Glomerular visceral epithelial cell (primary cell): ENCODE results near the gene DNAJC30.

ENCODE experiments used
- DNase-seq: peaks from one replicate; pipeline ENCODE4 v3.0.0-alpha.2; 2016; ENCODE audit errors: extremely low spot score

The DNAJC30 gene

GRCh38 chr7:73647725-73648592 lies 35.3 kb downstream of the DNAJC30 start:
- no peak for DNase-seq

- no peak for DNase-seq
Measured at GRCh38 chr7:73646785-73647724, 36.2 kb downstream of the DNAJC30 start.

GRCh38 chr7:73645643-73646174 lies 37.5 kb downstream of the DNAJC30 start:
- no peak for DNase-seq

DNA sequence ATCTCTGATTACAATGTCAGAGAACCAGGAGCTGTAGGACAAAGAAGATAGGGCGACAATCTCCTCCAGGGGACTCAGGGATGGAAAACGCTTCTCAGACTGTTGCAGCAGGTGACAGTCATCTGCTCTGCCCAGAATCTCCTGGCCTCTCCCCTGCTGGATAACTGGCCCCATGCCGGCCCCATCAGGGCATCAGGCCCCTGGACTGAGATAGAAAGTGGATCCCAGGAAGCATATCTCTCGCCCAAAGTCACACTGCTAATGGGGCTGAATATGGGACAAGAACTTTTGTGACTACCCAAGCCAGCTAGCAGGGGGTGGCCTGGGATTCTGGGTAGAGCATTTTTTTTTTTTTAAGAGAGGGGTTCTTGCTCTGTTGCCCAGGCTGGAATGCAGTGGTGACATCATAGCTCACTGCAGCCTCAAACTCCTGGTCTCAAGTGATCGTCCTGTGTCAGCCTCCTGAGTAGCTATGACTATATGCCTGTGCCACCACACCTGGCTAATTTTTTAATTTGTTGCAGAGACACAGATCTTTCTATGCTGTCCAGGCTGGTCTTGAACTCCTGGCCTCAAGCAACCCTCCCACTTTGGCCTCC lies 38.5 kb downstream of the DNAJC30 start:
- no peak for DNase-seq

DNA sequence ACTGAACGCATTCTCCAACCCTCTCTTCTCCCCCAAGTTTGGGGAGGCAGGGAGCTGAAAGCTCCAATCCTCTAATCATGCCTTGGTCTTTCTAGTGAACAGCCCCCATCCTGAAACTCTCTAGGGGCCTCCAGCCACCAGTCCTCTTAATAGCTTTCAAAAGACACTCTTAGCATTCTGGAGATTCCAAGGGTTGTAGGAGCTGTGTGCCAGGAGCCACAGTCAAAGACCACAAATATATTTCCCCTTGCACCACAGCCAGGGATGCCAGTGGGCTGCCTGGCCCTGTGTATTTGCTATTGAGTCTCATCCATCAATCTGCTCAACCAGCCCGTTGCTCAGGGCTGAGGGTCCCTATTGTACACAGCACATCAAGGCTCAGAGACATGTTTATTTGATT lies 40.4 kb downstream of the DNAJC30 start:
- DNase-seq: no peak

GRCh38 chr7:73638911-73639310 lies 44.3 kb downstream of the DNAJC30 start:
- DNase-seq: no peak

DNA sequence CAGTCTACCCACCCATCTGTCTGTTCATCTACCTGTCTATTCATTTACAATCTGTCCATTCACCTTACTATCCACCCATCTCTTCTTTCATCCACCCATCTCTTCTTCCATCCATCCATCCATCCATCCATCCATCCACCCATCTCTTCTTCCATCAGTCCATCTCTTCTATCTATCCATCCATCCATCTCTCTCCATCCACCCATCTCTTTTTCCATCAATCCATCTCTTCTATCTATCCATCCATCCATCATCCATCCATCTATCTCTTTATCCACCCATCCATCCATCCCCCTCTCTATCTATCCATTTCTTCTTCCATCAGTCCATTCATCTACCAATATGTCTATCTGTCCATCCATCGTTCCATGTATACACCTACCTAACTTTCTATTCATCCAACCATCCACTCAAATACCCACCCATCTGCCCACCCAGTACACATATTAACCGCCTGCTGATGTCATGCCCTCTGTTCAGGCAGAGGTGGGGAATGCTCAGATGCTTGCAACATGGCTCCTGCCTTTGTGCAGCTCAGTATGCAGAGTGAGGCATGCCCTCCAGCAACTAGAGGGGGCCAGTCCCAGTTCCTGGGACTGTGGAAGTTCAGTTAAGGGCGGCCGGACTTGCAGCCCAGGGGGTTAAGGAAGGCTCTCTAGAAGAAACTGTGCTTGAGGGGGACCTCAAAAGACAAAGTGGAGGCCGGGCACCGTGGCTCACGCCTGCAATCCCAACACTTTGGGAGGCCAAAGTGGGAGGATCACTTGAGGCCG lies 47.6 kb downstream of the DNAJC30 start:
- DNase-seq: no peak

GRCh38 chr7:73633844-73634243 lies 49.4 kb downstream of the DNAJC30 start:
- no peak for DNase-seq

DNA sequence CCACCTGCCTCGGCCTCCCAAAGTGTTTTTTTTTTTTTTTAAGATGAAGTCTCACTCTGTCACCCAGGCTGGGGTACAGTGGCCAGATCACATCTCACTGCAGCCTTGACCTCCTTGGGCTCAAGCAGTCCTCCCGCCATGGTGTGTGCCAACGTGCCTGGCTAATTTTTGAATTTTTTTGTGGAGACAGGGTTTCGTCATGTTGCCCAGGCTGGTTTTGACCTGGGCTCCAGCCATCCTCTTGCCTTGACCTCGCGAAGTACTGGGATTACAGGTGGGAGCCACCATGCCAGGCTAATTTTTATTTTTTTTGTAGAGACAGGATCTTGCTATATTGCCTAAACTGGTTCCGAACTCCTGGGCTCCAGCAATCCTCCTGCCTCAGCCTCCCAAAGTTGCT lies 49.9 kb downstream of the DNAJC30 start:
- no peak for DNase-seq

DNA sequence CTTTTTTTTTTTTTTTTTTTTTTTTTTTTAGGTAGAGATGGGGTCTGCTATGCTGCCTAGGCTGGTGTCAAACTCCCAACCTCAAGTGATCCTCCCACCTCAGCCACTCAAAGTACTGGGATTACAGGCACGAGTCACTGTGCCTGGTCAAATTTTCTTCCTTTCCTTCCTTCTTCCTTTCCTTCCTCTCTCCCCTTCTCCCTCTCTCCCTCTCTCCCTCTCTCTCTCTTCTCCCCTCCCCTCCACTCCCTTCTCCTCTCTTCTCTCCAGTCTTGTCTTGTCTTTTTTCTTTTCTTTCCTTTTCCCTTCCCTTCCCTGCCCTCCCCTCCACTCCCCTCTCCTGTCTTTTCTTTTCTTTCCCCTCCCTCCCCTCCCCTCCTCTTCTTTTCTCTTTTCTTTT lies 51.7 kb downstream of the DNAJC30 start:
- DNase-seq: no peak
